ENCODE results near the gene DPF1.

DNA sequence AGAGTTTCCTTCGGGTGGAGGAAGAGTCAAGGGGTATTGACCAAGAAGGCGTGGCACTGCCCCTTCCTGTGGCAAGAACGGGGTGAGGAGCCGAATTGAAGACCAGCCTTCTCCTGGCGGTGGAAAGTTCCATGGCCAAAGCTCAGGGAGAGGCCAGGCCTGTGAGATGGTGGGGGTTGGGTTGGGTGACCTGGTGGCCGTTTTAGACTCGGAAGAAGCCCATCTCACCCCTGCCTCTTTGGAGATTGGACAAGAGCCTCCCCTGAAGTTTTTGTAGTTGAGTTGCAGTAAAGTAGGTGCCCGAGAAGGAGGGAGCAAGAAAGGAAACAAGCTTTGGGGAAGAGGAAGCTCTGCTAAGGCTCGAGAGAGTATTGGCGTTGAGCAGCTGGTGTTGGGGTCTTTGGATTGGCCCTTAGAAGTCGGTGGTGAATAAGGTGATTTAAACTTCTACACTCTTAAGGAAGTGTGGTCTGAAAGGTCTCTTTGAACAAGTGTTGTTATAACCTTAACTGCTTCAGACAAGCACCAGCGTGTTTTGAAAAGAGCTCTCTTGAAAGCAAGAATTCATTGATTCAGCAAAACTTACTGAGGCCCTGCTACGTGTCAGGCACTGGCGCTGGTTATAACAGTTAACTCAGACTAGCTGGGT is 41.3 kb upstream of the DPF1 start:
- no peak for TF ChIP-seq CTCF (IDR thresholded peaks at IDR 0.05; ENCODE audit: low read depth, low read length)
- TF ChIP-seq EZH2phosphoT487 (IDR thresholded peaks at IDR 0.05; ENCODE audit: low read depth), result no peak
